ENCODE measurements around the gene ADIG.

DNA sequence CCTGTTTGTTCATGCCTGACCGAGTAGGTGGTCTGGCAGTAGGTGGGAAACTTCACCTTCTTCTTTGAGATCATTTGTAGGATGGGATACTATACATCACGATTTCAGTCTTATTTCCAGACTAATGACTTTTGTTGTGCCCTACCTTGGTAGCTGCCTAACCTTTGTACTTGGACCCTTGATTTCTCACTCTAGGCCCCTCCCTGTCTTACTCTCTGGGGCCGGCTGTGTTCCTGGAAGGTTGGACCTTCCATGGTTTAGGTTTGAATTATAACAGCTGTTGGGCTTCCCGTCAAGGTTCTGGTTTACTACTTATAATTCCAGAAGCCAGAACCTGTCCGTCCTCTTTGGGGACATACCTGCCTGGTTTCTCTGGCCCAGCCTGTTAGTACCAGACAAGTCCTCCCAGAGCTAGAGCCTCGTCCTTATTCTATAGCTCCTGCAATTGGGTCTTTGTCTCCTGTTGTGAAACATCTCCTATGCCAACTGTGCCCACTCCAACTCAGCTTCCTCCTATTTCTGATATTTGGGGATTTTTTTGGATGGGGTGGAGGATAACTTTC, 14.9 kb upstream of the ADIG start:
- TF ChIP-seq, protein P1, sequence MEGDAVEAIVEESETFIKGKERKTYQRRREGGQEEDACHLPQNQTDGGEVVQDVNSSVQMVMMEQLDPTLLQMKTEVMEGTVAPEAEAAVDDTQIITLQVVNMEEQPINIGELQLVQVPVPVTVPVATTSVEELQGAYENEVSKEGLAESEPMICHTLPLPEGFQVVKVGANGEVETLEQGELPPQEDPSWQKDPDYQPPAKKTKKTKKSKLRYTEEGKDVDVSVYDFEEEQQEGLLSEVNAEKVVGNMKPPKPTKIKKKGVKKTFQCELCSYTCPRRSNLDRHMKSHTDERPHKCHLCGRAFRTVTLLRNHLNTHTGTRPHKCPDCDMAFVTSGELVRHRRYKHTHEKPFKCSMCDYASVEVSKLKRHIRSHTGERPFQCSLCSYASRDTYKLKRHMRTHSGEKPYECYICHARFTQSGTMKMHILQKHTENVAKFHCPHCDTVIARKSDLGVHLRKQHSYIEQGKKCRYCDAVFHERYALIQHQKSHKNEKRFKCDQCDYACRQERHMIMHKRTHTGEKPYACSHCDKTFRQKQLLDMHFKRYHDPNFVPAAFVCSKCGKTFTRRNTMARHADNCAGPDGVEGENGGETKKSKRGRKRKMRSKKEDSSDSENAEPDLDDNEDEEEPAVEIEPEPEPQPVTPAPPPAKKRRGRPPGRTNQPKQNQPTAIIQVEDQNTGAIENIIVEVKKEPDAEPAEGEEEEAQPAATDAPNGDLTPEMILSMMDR (conservative IDR thresholded peaks at IDR 0.05 in 1 of 2, IDR thresholded peaks at IDR 0.05 in 1 of 2; ENCODE audit: extremely low read depth in 1 of 2, insufficient read depth in 1 of 2, low read depth in 1 of 2, low read length in 2 of 2): no peak
- TF ChIP-seq EZH2 (IDR thresholded peaks at IDR 0.05; ENCODE audit: borderline replicate concordance, low read length): no peak

All from mammary epithelial cell (primary cell).